GM12878 (cell line): ENCODE results near the gene UBE2D1. TPM values are rescaled to one million over a fixed set of nuclear protein-coding genes. Genes with fewer than 3 reads are reported as not detected.

ENCODE experiments used
- ATAC-seq: fragments of 200-7000 bp; cut with Tn5 transposase; 3 replicates; pipeline ENCODE4 v1.9.1; 2020; ENCODE audit warnings: mild to moderate bottlenecking, moderate library complexity
- BruUV-seq: library from RNA; stranded (reverse); fragments of 400-500 nt; replicated peaks from 2 replicates; lab custom pipeline; 2021; lab: Mats Ljungman, UMichigan
- CTCF ChIA-PET: fragments of 300-600 bp; sonication (Branson Sonifier 250); formaldehyde crosslinking; extraction: SDS; loops from one replicate; lab custom pipeline; 2021; ENCODE audit warnings: inconsistent platforms; lab: Yijun Ruan, JAX
- POLR2A ChIA-PET: fragments of 350-600 bp; formaldehyde crosslinking; extraction: SDS; loops from one replicate; lab custom pipeline; 2021; ENCODE audit warnings: inconsistent platforms; lab: Charles Lee
- RAD21 ChIA-PET: fragments of 300-600 bp; sonication (Branson Sonifier 250); formaldehyde crosslinking; loops from one replicate; lab custom pipeline; 2023; ENCODE audit warnings: antibody characterized with exemption; ENCODE audit not compliant: unreplicated experiment; lab: Charles Lee
- SMC1A ChIA-PET: fragments of 300-600 bp; sonication (Branson Sonifier 250); formaldehyde crosslinking; loops from one replicate; lab custom pipeline; 2023; ENCODE audit not compliant: unreplicated experiment, uncharacterized antibody; lab: Charles Lee
- DNase-seq: peaks from one replicate; pipeline ENCODE4 v3.0.0-alpha.2; 2011; ENCODE audit warnings: low read depth, low spot score
- FAIRE-seq: peaks from 3 replicates; lab custom pipeline; 2011; peaks lifted over from hg19 to GRCh38; lab: Jason Lieb, UNC
- H2AFZ ChIP-seq: 2 replicates; pipeline ENCODE4 v1.6.0; 2011; ENCODE audit warnings: low read depth, low read length, control low read depth; ENCODE audit not compliant: control insufficient read depth
- H3K27ac ChIP-seq: 2 replicates; pipeline ENCODE4 v1.5.1; 2011; ENCODE audit warnings: control low read depth; ENCODE audit not compliant: control insufficient read depth, insufficient read depth
- H3K27me3 ChIP-seq, 2 experiments: replicated peaks in 1 of 2; 2 replicates each; pipeline versions ENCODE4 v1.6.0 to v1.6.1; 2011; ENCODE audit warnings: low read length in 1 of 2; ENCODE audit not compliant: control insufficient read depth in 2 of 2, insufficient read depth in 2 of 2
- H3K36me3 ChIP-seq, 2 experiments: 2 replicates each; pipeline ENCODE4 v1.5.1; 2011; ENCODE audit warnings: low read length in 1 of 2; ENCODE audit not compliant: control insufficient read depth in 2 of 2, insufficient read depth in 2 of 2
- H3K4me1 ChIP-seq: 2 replicates; pipeline ENCODE4 v1.6.1; 2011; ENCODE audit warnings: mild to moderate bottlenecking, low read length, moderate library complexity, mixed read lengths; ENCODE audit not compliant: control insufficient read depth, insufficient read depth
- H3K4me2 ChIP-seq: 2 replicates; pipeline ENCODE4 v1.6.0; 2011; ENCODE audit warnings: control low read depth; ENCODE audit not compliant: control insufficient read depth, insufficient read depth
- H3K4me3 ChIP-seq: fragments of 200-600 bp; sonication (generic); 2 replicates; pipeline ENCODE4 v1.5.1; 2016
- H3K79me2 ChIP-seq: 2 replicates; pipeline ENCODE4 v1.6.0; 2011; ENCODE audit warnings: low read length; ENCODE audit not compliant: control insufficient read depth, insufficient read depth
- H3K9ac ChIP-seq: 2 replicates; pipeline ENCODE4 v1.8.0; 2011; ENCODE audit warnings: low read length, control low read depth, mixed read lengths; ENCODE audit not compliant: control insufficient read depth, insufficient read depth
- H3K9me3 ChIP-seq: replicated peaks from 3 replicates; pipeline ENCODE4 v1.5.1; 2011; ENCODE audit warnings: mild to moderate bottlenecking, low read length; ENCODE audit not compliant: control insufficient read depth, insufficient read depth
- H4K20me1 ChIP-seq: 2 replicates; pipeline ENCODE4 v1.6.0; 2011; ENCODE audit not compliant: control insufficient read depth, insufficient read depth
- BRCA1 ChIP-seq: IDR thresholded peaks from 2 replicates; pipeline ENCODE4 v1.6.1; 2011; ENCODE audit warnings: low read depth, low read length, improper control_type of control experiment
- CHD1 ChIP-seq: IDR thresholded peaks from 2 replicates; pipeline ENCODE4 v1.6.1; 2012; ENCODE audit warnings: low read depth, low read length, improper control_type of control experiment
- ETV6 ChIP-seq, 2 experiments: fragments of 450-650 bp in 1 of 2; IDR thresholded peaks in 1 of 2; conservative IDR thresholded peaks in 1 of 2; 2 replicates each; pipeline ENCODE4 v1.6.1; 2014; ENCODE audit warnings: antibody characterized with exemption in 1 of 2, borderline replicate concordance in 1 of 2, low read depth in 1 of 2, mild to moderate bottlenecking in 1 of 2, moderate library complexity in 1 of 2
- IKZF1 ChIP-seq: fragments of 450-650 bp; conservative IDR thresholded peaks from 2 replicates; pipeline ENCODE4 v1.6.1; 2017; ENCODE audit warnings: antibody characterized with exemption, mild to moderate bottlenecking
- NR2C2 ChIP-seq: IDR thresholded peaks from 2 replicates; pipeline ENCODE4 v1.6.1; 2011; ENCODE audit warnings: borderline replicate concordance, low read depth; ENCODE audit not compliant: control insufficient read depth, insufficient read length
- RELB ChIP-seq: fragments of 450-650 bp; IDR thresholded peaks from 2 replicates; pipeline ENCODE4 v1.6.1; 2017; ENCODE audit warnings: low read depth, mild to moderate bottlenecking, moderate library complexity
- SUPT20H ChIP-seq: IDR thresholded peaks from 2 replicates; pipeline ENCODE4 v1.6.1; 2011; ENCODE audit warnings: low read depth, mild to moderate bottlenecking, low read length, moderate library complexity, borderline replicate concordance; ENCODE audit not compliant: control insufficient read depth
- WRNIP1 ChIP-seq: IDR thresholded peaks from 2 replicates; pipeline ENCODE4 v1.6.1; 2011; ENCODE audit warnings: low read depth, low read length, improper control_type of control experiment, borderline replicate concordance
- ZBED1 ChIP-seq: IDR thresholded peaks from 2 replicates; pipeline ENCODE4 v1.6.1; 2016; ENCODE audit warnings: borderline replicate concordance
- ZNF687 ChIP-seq: fragments of 450-650 bp; IDR thresholded peaks from 2 replicates; pipeline ENCODE4 v1.6.1; 2017; ENCODE audit warnings: mild to moderate bottlenecking, moderate library complexity
- WGBS: methylation state at CpG from one replicate; pipeline ENCODE4 v1.1.6; 2016; ENCODE audit warnings: low lambda C conversion rate; ENCODE audit not compliant: insufficient replicate concordance, insufficient coverage; ENCODE audit errors: missing lambda C conversion rate; 5-methylcytosine and 5-hydroxymethylcytosine counted together
- in situ Hi-C: fragments of 300-500 bp; cut with MboI; formaldehyde crosslinking; loops from 9 replicates; pipeline ENCODE4 v1.14.3; 2018; ENCODE audit warnings: mixed read lengths
- intact Hi-C: fragments of 100-400 bp; cut with micrococcal nuclease; formaldehyde crosslinking; loops from one replicate; pipeline ENCODE4 v1.14.2; 2022; ENCODE audit not compliant: unreplicated experiment
- polyA plus RNA-seq, 11 experiments: library from polyadenylated mRNA; depleted of rRNA in 4 of 11; unstranded in 6 of 11; stranded (reverse) in 5 of 11; fragments of >200 nt; fragmentation: Nextera tagmentation in 4 of 11; fragmentation: Illumina TruSeq in 1 of 11; extraction: Ambion mirVana in 4 of 11; extraction: Trizol in 1 of 11; gene quantifications; 1 replicate in 1 of 11; 2 replicates in 10 of 11; pipeline versions ENCODE4 v1.2.1 to v1.2.3, GENCODE V29; 2011 to 2016; ENCODE audit warnings: inconsistent platforms in 2 of 11, missing spikeins in 2 of 11, low read depth in 1 of 11
- total RNA-seq, 4 experiments: library from RNA; depleted of rRNA in 3 of 4; stranded (reverse); fragments of >200 nt in 3 of 4; fragmentation: Illumina TruSeq in 1 of 4; extraction: Trizol in 1 of 4; gene quantifications; 2 replicates each; pipeline versions ENCODE4 v1.2.1 to v1.2.3, GENCODE V29; 2013 to 2021

UBE2D1 gene
- total and polyA plus RNA-seq, 10 of the 15 experiments (the other 5 are each of a cell fraction or from before 2014, with no cell fraction given): 6.1 to 32.0 (median 15.5) TPM

GRCh38 chr10:58348571-58349033 lies 13.8 kb downstream of the UBE2D1 start:
- ATAC-seq: no peak
- Histone ChIP-seq H3K79me2 (peaks cover 9% of the 10 kb centered on the region), H4K20me1 (no peaks in the 10 kb centered on the region), H3K9ac (no peak overlapping the region), H3K4me2 (no peak overlapping the region), H3K36me3 (no peaks in the 10 kb centered on the region), H3K27ac (no peak overlapping the region), H3K4me1 (no peaks in the 10 kb centered on the region), H3K9me3 (no peaks in the 10 kb centered on the region), H2AFZ (no peak overlapping the region), H3K4me3 (no peak overlapping the region), H3K27me3 (no peaks in the 10 kb centered on the region)
- no TSS peak for BruUV-seq
- RAD21 ChIA-PET: no interaction called here
- SMC1A ChIA-PET: interaction anchor here (0.9 to 1.1 kb wide), 2 partner anchors 8 to 11 kb away, joined by 3 to 4 read pairs; no protein-coding TSS in a partner anchor
- POLR2A ChIA-PET: interaction anchor here (1.1 kb wide), 1 partner anchor 36 kb away, joined by 3 read pairs; no protein-coding TSS in a partner anchor
- in situ Hi-C loops: no loop called here
- intact Hi-C loops: no loop called here
- TF ChIP-seq IKZF1: no peak
- CTCF ChIA-PET: interaction anchor here (1.0 to 2.1 kb wide), 5 partner anchors 8 to 59 kb away, joined by 3 to 7 read pairs (median 3); partner anchors contain the start of gene TFAM
- no peak for FAIRE-seq
- DNase-seq: no peak
- 100% methylated on average over 2 of the region's 2 CpGs for WGBS

- H3K36me3 ChIP-seq: no peaks in the 10 kb centered on the region
- intact Hi-C loops: no loop called here
- DNase-seq (no peak), FAIRE-seq (no peak), ATAC-seq (peak; percentile 43; the same call in 2 of the 3 replicates)
- POLR2A ChIA-PET: interaction anchor here (0.9 kb wide), 1 partner anchor 8 kb away, joined by 3 read pairs; no protein-coding TSS in a partner anchor
- no peak overlapping the region for H3K9ac ChIP-seq
- H3K4me3 ChIP-seq: no peak overlapping the region
- no TSS peak for BruUV-seq
- CTCF ChIA-PET: interaction anchor here (1.1 to 2.1 kb wide), 5 partner anchors 11 to 51 kb away, joined by 3 to 7 read pairs (median 4); partner anchors contain the start of gene TFAM
- no peaks in the 10 kb centered on the region for H3K27me3 ChIP-seq
- no peaks in the 10 kb centered on the region for H4K20me1 ChIP-seq
- WGBS: 100% methylated on average over 2 of the region's 2 CpGs
- RAD21 ChIA-PET: no interaction called here
- in situ Hi-C loops: no loop called here
- H3K27ac ChIP-seq: no peak overlapping the region
- H2AFZ ChIP-seq: no peak overlapping the region
- no peaks in the 10 kb centered on the region for H3K9me3 ChIP-seq
- H3K4me2 ChIP-seq: no peak overlapping the region
- H3K79me2 ChIP-seq: peaks cover 9% of the 10 kb centered on the region
- no peaks in the 10 kb centered on the region for H3K4me1 ChIP-seq
- SMC1A ChIA-PET: interaction anchor here (1.0 to 1.6 kb wide), 3 partner anchors 9 to 42 kb away, joined by 3 to 15 read pairs (median 3); no protein-coding TSS in a partner anchor
- no peak for TF ChIP-seq ZNF687
- no peak for TF ChIP-seq ETV6 (conservative IDR thresholded peaks at IDR 0.05 in 1 of 2, IDR thresholded peaks at IDR 0.05 in 1 of 2; ENCODE audit: borderline replicate concordance in 1 of 2, low read depth in 1 of 2)
- no peak for TF ChIP-seq NR2C2
- TF ChIP-seq CHD1: no peak
- TF ChIP-seq SUPT20H: no peak
- no peak for TF ChIP-seq ZBED1
- no peak for TF ChIP-seq RELB
- no peak for TF ChIP-seq BRCA1
- no peak for TF ChIP-seq WRNIP1
Measured at GRCh38 chr10:58350023-58350422, 15.2 kb downstream of the UBE2D1 start.
